IMR-90 (cell line): ENCODE data around the gene XRCC4. TPM values are rescaled to one million over a fixed set of nuclear protein-coding genes. Genes with fewer than 3 reads are reported as not detected.

Experiments
- ATAC-seq: fragments of 200-7000 bp; cut with Tn5 transposase; 2 replicates; pipeline ENCODE4 v1.9.1; 2020; ENCODE audit warnings: low read depth, mild to moderate bottlenecking, moderate library complexity
- BruUV-seq: library from RNA; stranded (reverse); fragments of 400-500 nt; replicated peaks from 2 replicates; lab custom pipeline; 2021; lab: Mats Ljungman, UMichigan
- CTCF ChIA-PET: fragments of 300-600 bp; formaldehyde crosslinking; extraction: SDS; loops from one replicate; lab custom pipeline; 2021; ENCODE audit warnings: antibody characterized with exemption; lab: Yijun Ruan, JAX
- POLR2A ChIA-PET: fragments of 300-600 bp; sonication (Branson Sonifier 250); formaldehyde crosslinking; loops from one replicate; lab custom pipeline; 2022; ENCODE audit warnings: antibody characterized with exemption; ENCODE audit not compliant: unreplicated experiment; lab: Charles Lee
- DNase-seq: peaks from one replicate; pipeline ENCODE4 v3.0.0; 2013
- H2AFZ ChIP-seq: replicated peaks from 2 replicates; pipeline ENCODE3; 2013; ENCODE audit warnings: low read length, mild to moderate bottlenecking; ENCODE audit not compliant: poor library complexity
- H2AK5ac ChIP-seq: 2 replicates; pipeline ENCODE4 v1.6.1; 2013; ENCODE audit warnings: low read depth, low read length, inconsistent platforms
- H2AK9ac ChIP-seq: replicated peaks from 2 replicates; pipeline ENCODE3; 2013; ENCODE audit warnings: mild to moderate bottlenecking, low read depth, low read length, moderate library complexity; ENCODE audit not compliant: poor library complexity
- H2BK120ac ChIP-seq: 2 replicates; pipeline ENCODE4 v1.6.1; 2013; ENCODE audit warnings: low read depth, low read length, inconsistent platforms
- H2BK15ac ChIP-seq: 3 replicates; pipeline ENCODE4 v1.6.1; 2013; ENCODE audit warnings: low read depth, low read length, inconsistent platforms
- H2BK20ac ChIP-seq: 2 replicates; pipeline ENCODE4 v1.6.1; 2013; ENCODE audit warnings: low read depth, mild to moderate bottlenecking, inconsistent platforms, low read length, moderate library complexity
- H2BK5ac ChIP-seq: 2 replicates; pipeline ENCODE4 v1.6.1; 2013; ENCODE audit warnings: mild to moderate bottlenecking, low read depth, low read length, inconsistent platforms; ENCODE audit not compliant: poor library complexity, severe bottlenecking
- H3K14ac ChIP-seq: replicated peaks from 2 replicates; pipeline ENCODE4 v1.6.1; 2013; ENCODE audit warnings: low read depth, low read length, inconsistent platforms
- H3K18ac ChIP-seq: 2 replicates; pipeline ENCODE4 v1.6.1; 2013; ENCODE audit warnings: low read depth, low read length, control low read depth
- H3K23ac ChIP-seq: 2 replicates; pipeline ENCODE4 v1.6.1; 2013; ENCODE audit warnings: low read depth, low read length, inconsistent platforms
- H3K27ac ChIP-seq: 2 replicates; pipeline ENCODE4 v1.5.1; 2013; ENCODE audit warnings: mild to moderate bottlenecking, control low read depth, low read length; ENCODE audit not compliant: insufficient read depth
- H3K27me3 ChIP-seq: 2 replicates; pipeline ENCODE4 v1.6.1; 2013; ENCODE audit warnings: low read length; ENCODE audit not compliant: control insufficient read depth, insufficient read depth
- H3K36me3 ChIP-seq: 2 replicates; pipeline ENCODE4 v1.6.1; 2013; ENCODE audit warnings: low read length, mixed read lengths; ENCODE audit not compliant: control insufficient read depth, insufficient read depth
- H3K4ac ChIP-seq: 2 replicates; pipeline ENCODE4 v1.6.1; 2013; ENCODE audit warnings: low read depth, low read length, inconsistent platforms
- H3K4me1 ChIP-seq: 2 replicates; pipeline ENCODE4 v1.6.1; 2013; ENCODE audit warnings: low read length, mixed read lengths; ENCODE audit not compliant: control insufficient read depth, insufficient read depth
- H3K4me2 ChIP-seq: 2 replicates; pipeline ENCODE4 v1.6.1; 2013; ENCODE audit warnings: low read depth, mild to moderate bottlenecking, control low read depth, low read length, moderate library complexity
- H3K4me3 ChIP-seq: 2 replicates; pipeline ENCODE4 v1.5.1; 2013; ENCODE audit warnings: low read depth, mild to moderate bottlenecking, control low read depth, low read length, moderate library complexity; ENCODE audit not compliant: insufficient read depth
- H3K56ac ChIP-seq: 2 replicates; pipeline ENCODE4 v1.6.1; 2013; ENCODE audit warnings: low read length, inconsistent platforms; ENCODE audit not compliant: insufficient read depth; ENCODE audit errors: extremely low read depth
- H3K79me1 ChIP-seq, 2 experiments: 2 replicates each; pipeline ENCODE4 v1.6.1; 2013; ENCODE audit warnings: low read length in 2 of 2, inconsistent platforms in 1 of 2, low read depth in 1 of 2
- H3K9ac ChIP-seq: 2 replicates; pipeline ENCODE4 v1.6.1; 2013; ENCODE audit warnings: low read depth, low read length, control low read depth
- H3K9me1 ChIP-seq: 2 replicates; pipeline ENCODE4 v1.6.1; 2013; ENCODE audit warnings: low read length, inconsistent platforms; ENCODE audit not compliant: insufficient read depth
- H3K9me3 ChIP-seq: 2 replicates; pipeline ENCODE4 v1.6.1; 2013; ENCODE audit warnings: low read length; ENCODE audit not compliant: control insufficient read depth, insufficient read depth
- H4K20me1 ChIP-seq: 2 replicates; pipeline ENCODE4 v1.6.1; 2013; ENCODE audit warnings: low read length, inconsistent platforms; ENCODE audit not compliant: insufficient read depth
- H4K5ac ChIP-seq: 2 replicates; pipeline ENCODE4 v1.6.1; 2013; ENCODE audit warnings: mild to moderate bottlenecking, low read depth, low read length, control low read depth
- H4K8ac ChIP-seq, 2 experiments: 2 replicates each; pipeline ENCODE4 v1.6.1; 2013; ENCODE audit warnings: low read depth in 2 of 2, low read length in 2 of 2, control low read depth in 1 of 2, inconsistent platforms in 1 of 2
- H4K91ac ChIP-seq: 2 replicates; pipeline ENCODE4 v1.6.1; 2013; ENCODE audit warnings: low read depth, low read length, inconsistent platforms; ENCODE audit not compliant: insufficient read depth
- BHLHE40 ChIP-seq: fragments of 150-350 bp; IDR thresholded peaks from 2 replicates; pipeline ENCODE4 v1.6.1; 2016; ENCODE audit warnings: mild to moderate bottlenecking, low read depth, low read length
- CEBPB ChIP-seq: IDR thresholded peaks from 2 replicates; pipeline ENCODE4 v1.6.1; 2012; ENCODE audit warnings: low read depth, low read length, improper control_type of control experiment
- CHD1 ChIP-seq: IDR thresholded peaks from 2 replicates; pipeline ENCODE4 v1.6.1; 2012; ENCODE audit warnings: low read depth, low read length, improper control_type of control experiment
- FOS ChIP-seq: fragments of 150-350 bp; IDR thresholded peaks from 2 replicates; pipeline ENCODE4 v1.6.1; 2016; ENCODE audit warnings: low read depth, low read length
- MAFK ChIP-seq: IDR thresholded peaks from 2 replicates; pipeline ENCODE4 v1.6.1; 2012; ENCODE audit warnings: low read depth, low read length, improper control_type of control experiment
- MAZ ChIP-seq: IDR thresholded peaks from 2 replicates; pipeline ENCODE4 v1.6.1; 2012; ENCODE audit warnings: low read depth, mild to moderate bottlenecking, low read length, improper control_type of control experiment, moderate library complexity, borderline replicate concordance
- POLR2A ChIP-seq: IDR thresholded peaks from 2 replicates; pipeline ENCODE4 v1.6.1; 2012; ENCODE audit warnings: mild to moderate bottlenecking, low read depth, low read length
- RAD21 ChIP-seq: IDR thresholded peaks from 2 replicates; pipeline ENCODE4 v1.6.1; 2012; ENCODE audit warnings: low read length, improper control_type of control experiment
- RFX5 ChIP-seq: IDR thresholded peaks from 2 replicates; pipeline ENCODE4 v1.8.0; 2012; ENCODE audit warnings: low read depth, mild to moderate bottlenecking, low read length, moderate library complexity
- WGBS, 2 experiments: methylation state at CpG; one replicate each; pipeline versions ENCODE4 v1.1.5 to v1.1.7; 2013; ENCODE audit warnings: missing lambda C conversion rate in 2 of 2; ENCODE audit not compliant: insufficient read length in 1 of 2; ENCODE audit errors: extremely low coverage in 2 of 2; 5-methylcytosine and 5-hydroxymethylcytosine counted together
- dilution Hi-C: fragments of 300-500 bp; cut with HindIII; formaldehyde crosslinking; loops from one replicate; pipeline ENCODE4 v1.14.3; 2018; ENCODE audit warnings: low sequenced_read_pairs; ENCODE audit not compliant: unreplicated experiment
- in situ Hi-C: fragments of 300-500 bp; cut with MboI; formaldehyde crosslinking; loops from 3 replicates; pipeline ENCODE4 v1.14.3; 2019; ENCODE audit warnings: low sequenced_read_pairs, inconsistent platforms, mixed read lengths
- intact Hi-C: fragments of 100-400 bp; cut with micrococcal nuclease; formaldehyde crosslinking; loops from 2 replicates; pipeline ENCODE4 v1.10.0; 2022
- polyA plus RNA-seq, 3 experiments: library from polyadenylated mRNA; depleted of rRNA; stranded (reverse); fragments of >200 nt; gene quantifications; 2 replicates each; pipeline ENCODE4 v1.2.3, GENCODE V29; 2012; ENCODE audit warnings: low replicate concordance in 1 of 3
- total RNA-seq: library from RNA; depleted of rRNA; stranded (reverse); fragments of >200 nt; gene quantifications from 2 replicates; pipeline ENCODE4 v1.2.3, GENCODE V29; 2012
- TF ChIP-seq, protein P1 (sequence below): conservative IDR thresholded peaks from 2 replicates; pipeline ENCODE4 v1.5.1; 2012; ENCODE audit warnings: mild to moderate bottlenecking, low read depth, low read length, improper control_type of control experiment

Gene XRCC4
- total and polyA plus RNA-seq, 2 of the 4 experiments (the other 2 are of a cell fraction): 3.5 to 4.7 TPM

DNA sequence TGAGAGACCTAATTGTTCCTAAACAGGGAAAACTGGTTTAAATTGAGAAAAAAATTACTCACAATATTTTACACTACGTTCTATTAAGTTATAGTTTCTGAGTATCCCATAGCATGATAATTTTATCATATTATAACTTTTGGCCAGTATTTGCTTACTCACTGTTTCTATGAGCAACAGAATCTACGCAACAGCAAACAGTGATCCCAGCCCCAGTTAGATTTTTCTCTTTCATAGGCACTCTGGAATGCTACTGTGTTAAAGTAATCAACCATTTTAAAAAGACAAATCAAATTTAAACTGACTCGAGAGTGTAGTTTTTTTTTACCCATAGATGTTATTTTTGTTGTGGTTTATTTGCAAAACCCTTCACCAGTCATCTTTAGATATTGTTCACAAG lies 107.2 kb downstream of the XRCC4 start:
- in situ Hi-C loops: no loop called here
- dilution Hi-C loops: no loop called here

More for the DNA sequence above, 107.2 kb downstream of the XRCC4 start:
- H3K4me3 ChIP-seq: no peak overlapping the region
- no peak for TF ChIP-seq POLR2A
- no peak for TF ChIP-seq MAZ
- TF ChIP-seq RFX5: no peak
- TF ChIP-seq BHLHE40: no peak
- no peak for TF ChIP-seq CHD1
- no peak for TF ChIP-seq FOS
- TF ChIP-seq CEBPB: no peak
- TF ChIP-seq RAD21: no peak
- TF ChIP-seq MAFK: no peak
- TF ChIP-seq, protein P1, sequence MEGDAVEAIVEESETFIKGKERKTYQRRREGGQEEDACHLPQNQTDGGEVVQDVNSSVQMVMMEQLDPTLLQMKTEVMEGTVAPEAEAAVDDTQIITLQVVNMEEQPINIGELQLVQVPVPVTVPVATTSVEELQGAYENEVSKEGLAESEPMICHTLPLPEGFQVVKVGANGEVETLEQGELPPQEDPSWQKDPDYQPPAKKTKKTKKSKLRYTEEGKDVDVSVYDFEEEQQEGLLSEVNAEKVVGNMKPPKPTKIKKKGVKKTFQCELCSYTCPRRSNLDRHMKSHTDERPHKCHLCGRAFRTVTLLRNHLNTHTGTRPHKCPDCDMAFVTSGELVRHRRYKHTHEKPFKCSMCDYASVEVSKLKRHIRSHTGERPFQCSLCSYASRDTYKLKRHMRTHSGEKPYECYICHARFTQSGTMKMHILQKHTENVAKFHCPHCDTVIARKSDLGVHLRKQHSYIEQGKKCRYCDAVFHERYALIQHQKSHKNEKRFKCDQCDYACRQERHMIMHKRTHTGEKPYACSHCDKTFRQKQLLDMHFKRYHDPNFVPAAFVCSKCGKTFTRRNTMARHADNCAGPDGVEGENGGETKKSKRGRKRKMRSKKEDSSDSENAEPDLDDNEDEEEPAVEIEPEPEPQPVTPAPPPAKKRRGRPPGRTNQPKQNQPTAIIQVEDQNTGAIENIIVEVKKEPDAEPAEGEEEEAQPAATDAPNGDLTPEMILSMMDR: no peak
- H2BK20ac ChIP-seq: no peak overlapping the region
- ChIA-PET POLR2A (no interaction called here), CTCF (no interaction called here)
- BruUV-seq: no TSS peak
- H3K9me3 ChIP-seq: no peaks in the 10 kb centered on the region
- no peak overlapping the region for H2BK15ac ChIP-seq
- no peak overlapping the region for H3K9ac ChIP-seq
- no peak overlapping the region for H2BK5ac ChIP-seq
- no peak overlapping the region for H3K27ac ChIP-seq
- H3K23ac ChIP-seq: no peak overlapping the region
- no peak overlapping the region for H2AK5ac ChIP-seq
- H2AK9ac ChIP-seq: no peak overlapping the region
- DNase-seq: no peak
- H3K56ac ChIP-seq: no peak overlapping the region
- H4K20me1 ChIP-seq: no peaks in the 10 kb centered on the region
- peaks cover 3% of the 10 kb centered on the region for H3K4me1 ChIP-seq
- H3K9me1 ChIP-seq: no peaks in the 10 kb centered on the region
- H3K36me3 ChIP-seq: no peaks in the 10 kb centered on the region
- H3K27me3 ChIP-seq: no peaks in the 10 kb centered on the region
- no CpG with 5 or more reads among the region's 3 CpGs for WGBS, 2 experiments
- H3K14ac ChIP-seq: no peak overlapping the region
- no peak overlapping the region for H4K8ac ChIP-seq
- no peak overlapping the region for H4K91ac ChIP-seq
- H2AFZ ChIP-seq: no peak overlapping the region
- no peak overlapping the region for H4K5ac ChIP-seq
- H2BK120ac ChIP-seq: no peak overlapping the region
- H3K79me1 ChIP-seq: 0 out of 4 replicates have a peak, but pooled peaks cover 0 to 3% of the 10 kb centered on the region in 2 experiments
- no peak overlapping the region for H3K4ac ChIP-seq
- intact Hi-C loops: no loop called here
- ATAC-seq: no peak
- H3K18ac ChIP-seq: no peak overlapping the region
- no peak overlapping the region for H3K4me2 ChIP-seq
